Mesothelial cell of epicardium (in vitro differentiated cells): Measurements from ENCODE around the gene SSTR5. TPM values are rescaled to one million over a fixed set of nuclear protein-coding genes. Genes with fewer than 3 reads are reported as not detected.

Source experiments
- DNase-seq, 2 experiments: peaks; one replicate each; pipeline ENCODE4 v3.0.0; 2021; ENCODE audit warnings: low spot score in 2 of 2; ENCODE audit not compliant: unreplicated experiment in 2 of 2
- H3K27ac Mint-ChIP-seq: 2 replicates; pipeline ENCODE4 v1.8.0; 2021; ENCODE audit warnings: mixed read lengths
- H3K27me3 Mint-ChIP-seq: 2 replicates; pipeline ENCODE4 v1.8.0; 2021; ENCODE audit warnings: low read depth, mixed read lengths
- H3K36me3 Mint-ChIP-seq: 2 replicates; pipeline ENCODE4 v1.8.0; 2021; ENCODE audit warnings: mixed read lengths
- H3K4me1 Mint-ChIP-seq: 2 replicates; pipeline ENCODE4 v1.8.0; 2021; ENCODE audit warnings: mixed read lengths
- H3K4me3 Mint-ChIP-seq: 2 replicates; pipeline ENCODE4 v1.8.0; 2021; ENCODE audit warnings: mild to moderate bottlenecking, moderate library complexity, mixed read lengths
- H3K9me3 Mint-ChIP-seq: 2 replicates; pipeline ENCODE4 v1.8.0; 2021; ENCODE audit warnings: mixed read lengths
- total RNA-seq: library from RNA; stranded (reverse); gene quantifications from 3 replicates; pipeline ENCODE4 v1.2.1, GENCODE V29; 2021
- TF ChIP-seq, protein P1 (sequence below): fragments of 200-600 bp; sonication (generic); IDR thresholded peaks from one replicate; pipeline ENCODE4 v1.5.0; 2021; ENCODE audit warnings: antibody characterized with exemption; ENCODE audit not compliant: unreplicated experiment

SSTR5 gene
- total RNA-seq, 1 donor from 2014 or later: not detected

DNA sequence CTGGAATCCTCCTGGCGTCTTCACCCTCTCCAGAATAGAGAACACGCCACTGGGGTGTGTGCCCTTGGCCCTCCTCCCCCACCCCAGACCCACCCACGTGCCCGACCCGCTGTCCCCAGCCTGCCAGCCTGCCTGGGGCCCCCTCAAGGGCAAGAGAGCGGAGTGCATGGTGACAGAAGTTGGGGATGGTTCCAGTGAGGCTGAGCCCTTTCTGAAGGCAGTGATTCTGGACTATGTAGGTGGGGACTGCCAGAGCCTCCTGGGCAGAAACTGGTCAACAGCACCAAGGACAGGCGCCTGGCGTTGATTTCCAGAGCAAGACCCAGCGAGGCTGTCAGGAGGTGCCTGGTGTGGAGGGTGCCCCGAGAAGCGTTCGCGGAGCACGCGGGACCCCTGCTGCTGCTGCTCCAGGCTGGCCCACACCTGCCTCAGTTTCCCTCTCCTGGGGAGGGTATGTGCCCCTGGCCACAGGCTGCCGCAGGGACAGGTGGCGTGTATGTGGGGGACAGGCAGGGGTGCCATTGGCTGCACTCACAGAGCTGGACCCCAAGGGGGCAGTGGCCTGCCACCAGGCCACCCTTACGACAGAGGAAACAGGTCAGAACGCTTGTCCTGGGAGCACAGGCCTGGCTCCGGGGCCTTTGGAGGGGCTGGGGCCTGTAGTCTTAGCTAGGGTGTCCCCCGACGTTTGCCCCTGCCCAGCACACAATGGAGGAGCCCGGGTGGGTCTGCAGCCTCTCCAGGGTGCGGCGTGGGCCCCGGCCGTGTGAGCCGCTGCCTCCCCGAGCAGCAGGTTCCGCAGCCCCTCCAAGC, 1.2 kb downstream of the SSTR5 start:
- Mint-ChIP-seq H3K9me3 (no peaks in the 10 kb centered on the region), H3K27ac (no peak overlapping the region), H3K4me1 (no peaks in the 10 kb centered on the region), H3K36me3 (no peaks in the 10 kb centered on the region), H3K4me3 (no peak overlapping the region), H3K27me3 (peaks cover 69% of the 10 kb centered on the region)
- TF ChIP-seq, protein P1, sequence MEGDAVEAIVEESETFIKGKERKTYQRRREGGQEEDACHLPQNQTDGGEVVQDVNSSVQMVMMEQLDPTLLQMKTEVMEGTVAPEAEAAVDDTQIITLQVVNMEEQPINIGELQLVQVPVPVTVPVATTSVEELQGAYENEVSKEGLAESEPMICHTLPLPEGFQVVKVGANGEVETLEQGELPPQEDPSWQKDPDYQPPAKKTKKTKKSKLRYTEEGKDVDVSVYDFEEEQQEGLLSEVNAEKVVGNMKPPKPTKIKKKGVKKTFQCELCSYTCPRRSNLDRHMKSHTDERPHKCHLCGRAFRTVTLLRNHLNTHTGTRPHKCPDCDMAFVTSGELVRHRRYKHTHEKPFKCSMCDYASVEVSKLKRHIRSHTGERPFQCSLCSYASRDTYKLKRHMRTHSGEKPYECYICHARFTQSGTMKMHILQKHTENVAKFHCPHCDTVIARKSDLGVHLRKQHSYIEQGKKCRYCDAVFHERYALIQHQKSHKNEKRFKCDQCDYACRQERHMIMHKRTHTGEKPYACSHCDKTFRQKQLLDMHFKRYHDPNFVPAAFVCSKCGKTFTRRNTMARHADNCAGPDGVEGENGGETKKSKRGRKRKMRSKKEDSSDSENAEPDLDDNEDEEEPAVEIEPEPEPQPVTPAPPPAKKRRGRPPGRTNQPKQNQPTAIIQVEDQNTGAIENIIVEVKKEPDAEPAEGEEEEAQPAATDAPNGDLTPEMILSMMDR: no peak
- DNase-seq: no peak

DNA sequence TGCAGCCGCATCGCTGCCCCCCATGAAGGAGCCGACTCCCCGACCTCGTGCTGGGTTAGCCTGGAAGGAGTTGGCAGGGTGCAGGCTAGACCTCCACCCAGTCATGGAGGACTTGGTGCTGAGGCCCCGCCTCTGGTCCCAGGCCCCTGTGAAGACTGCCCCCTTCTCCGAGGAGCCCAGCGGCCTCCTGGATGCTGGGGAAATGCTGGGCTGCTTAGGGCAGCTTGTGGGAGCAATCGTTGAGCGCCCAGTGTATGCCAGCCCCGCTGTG, 1.8 kb downstream of the SSTR5 start:
- TF ChIP-seq, protein P1: no peak

GRCh38 chr16:1075546-1075945, 3.0 kb downstream of the SSTR5 start:
- no peak for DNase-seq
- no peaks in the 10 kb centered on the region for H3K9me3 Mint-ChIP-seq
- H3K4me1 Mint-ChIP-seq: no peaks in the 10 kb centered on the region
- H3K4me3 Mint-ChIP-seq: no peak overlapping the region
- no peaks in the 10 kb centered on the region for H3K36me3 Mint-ChIP-seq
- H3K27me3 Mint-ChIP-seq: peaks cover 62% of the 10 kb centered on the region
- TF ChIP-seq, protein P1: no peak
- H3K27ac Mint-ChIP-seq: no peak overlapping the region

More for the DNA sequence above, 1.8 kb downstream of the SSTR5 start:
- no peak overlapping the region for H3K27ac Mint-ChIP-seq
- no peak for DNase-seq
- no peak overlapping the region for H3K4me3 Mint-ChIP-seq
- no peaks in the 10 kb centered on the region for H3K9me3 Mint-ChIP-seq
- peaks cover 69% of the 10 kb centered on the region for H3K27me3 Mint-ChIP-seq
- no peaks in the 10 kb centered on the region for H3K36me3 Mint-ChIP-seq
- H3K4me1 Mint-ChIP-seq: no peaks in the 10 kb centered on the region

DNA sequence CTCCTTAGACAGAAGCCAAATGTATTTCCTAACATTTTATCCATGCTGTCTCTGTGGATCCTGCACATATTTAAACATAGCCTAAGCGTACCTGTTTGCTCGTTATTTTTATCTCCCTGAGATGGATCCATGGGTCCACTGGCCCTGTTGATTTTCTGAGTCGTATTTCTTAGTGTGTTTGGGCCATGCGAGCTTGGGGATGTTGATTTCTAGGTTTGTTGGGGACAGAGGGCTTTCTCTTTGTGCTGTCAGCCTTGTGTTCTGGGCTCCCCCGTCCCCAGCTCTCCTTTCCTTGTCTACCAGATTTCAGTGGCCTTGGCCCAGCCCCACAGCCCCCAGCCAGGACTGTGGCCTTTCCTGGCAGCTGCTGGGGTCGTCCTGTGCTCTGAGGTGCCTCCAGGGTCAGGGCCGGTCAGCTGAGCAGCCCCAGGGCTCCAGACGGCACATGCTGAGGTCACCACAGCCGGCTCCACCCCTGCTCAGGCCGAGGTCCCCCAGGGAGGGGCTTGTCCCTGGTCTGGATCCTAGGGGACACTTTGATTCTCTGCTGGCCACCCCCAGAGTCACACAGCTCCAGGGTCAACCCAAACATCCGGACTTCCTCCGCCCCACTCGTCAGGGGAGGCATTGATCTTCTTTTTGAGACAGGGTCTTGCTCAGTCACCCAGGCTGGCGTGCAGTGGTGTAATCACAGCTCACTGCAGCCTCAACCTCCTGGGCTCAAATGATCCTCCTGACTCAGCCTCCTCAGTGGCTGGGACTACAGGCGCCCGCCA, 4.4 kb downstream of the SSTR5 start:
- H3K27me3 Mint-ChIP-seq: peaks cover 51% of the 10 kb centered on the region
- no peaks in the 10 kb centered on the region for H3K36me3 Mint-ChIP-seq
- TF ChIP-seq, protein P1: no peak
- DNase-seq: no peak
- H3K4me3 Mint-ChIP-seq: no peak overlapping the region
- no peaks in the 10 kb centered on the region for H3K4me1 Mint-ChIP-seq
- no peaks in the 10 kb centered on the region for H3K9me3 Mint-ChIP-seq
- no peak overlapping the region for H3K27ac Mint-ChIP-seq

- Mint-ChIP-seq H3K27ac (no peak overlapping the region), H3K36me3 (no peaks in the 10 kb centered on the region), H3K4me1 (no peaks in the 10 kb centered on the region), H3K4me3 (no peak overlapping the region), H3K9me3 (no peaks in the 10 kb centered on the region), H3K27me3 (peaks cover 48% of the 10 kb centered on the region)
- TF ChIP-seq, protein P1: no peak
- DNase-seq: no peak
These were observed 5.5 kb downstream of the SSTR5 start for GRCh38 chr16:1077877-1078578.
